HG02943 (cell line): ENCODE results near the gene RNF149.
"Not testable (repeated sequence)": the region's sequence is repeated elsewhere in the genome, so short reads cannot be mapped to it uniquely, and the experiment has no call there.

Source experiments
- ATAC-seq: cut with Tn5 transposase; IDR thresholded peaks from one replicate; pipeline ENCODE4 v1.9.1; 2021; ENCODE audit warnings: mild to moderate bottlenecking, low read depth, moderate library complexity; ENCODE audit not compliant: unreplicated experiment

Gene RNF149

GRCh38 chr2:101264360-101264939, 44.1 kb downstream of the RNF149 start:
- no peak for ATAC-seq

- ATAC-seq, result no peak
Measured at GRCh38 chr2:101263377-101263800, 45.1 kb downstream of the RNF149 start.

GRCh38 chr2:101262142-101262541, 46.4 kb downstream of the RNF149 start:
- no peak for ATAC-seq

- no peak for ATAC-seq
Measured at GRCh38 chr2:101258804-101259203, 49.7 kb downstream of the RNF149 start.

- ATAC-seq, result no peak
Measured at GRCh38 chr2:101256316-101256715, 52.2 kb downstream of the RNF149 start.

GRCh38 chr2:101255501-101255900, 53.0 kb downstream of the RNF149 start:
- ATAC-seq, result no peak

GRCh38 chr2:101253703-101254450, 54.6 kb downstream of the RNF149 start:
- no peak for ATAC-seq

- ATAC-seq, result peak; percentile 48
Measured at GRCh38 chr2:101253013-101253702, 55.3 kb downstream of the RNF149 start.

GRCh38 chr2:101252408-101253012, 56.0 kb downstream of the RNF149 start, which contains the start of gene CNOT11:
Gene CNOT11, plus strand, starts transcription at chr2:101252886. Its CDS starts 79 bp downstream, at chr2:101252965.
- ATAC-seq, result peak; percentile 84

GRCh38 chr2:101251844-101252407, 56.6 kb downstream of the RNF149 start:
- ATAC-seq, result peak; percentile 57

GRCh38 chr2:101251246-101251781, 57.2 kb downstream of the RNF149 start:
- ATAC-seq, result not testable (repeated sequence)

- ATAC-seq, result no peak
Measured at GRCh38 chr2:101249826-101250225, 58.7 kb downstream of the RNF149 start.

- ATAC-seq, result not testable (repeated sequence)
Measured at GRCh38 chr2:101248756-101249155, 59.7 kb downstream of the RNF149 start.

- ATAC-seq, result not testable (repeated sequence)
Measured at GRCh38 chr2:101245468-101245867, 63.0 kb downstream of the RNF149 start.

GRCh38 chr2:101244899-101245298, 63.6 kb downstream of the RNF149 start:
- ATAC-seq, result not testable (repeated sequence)

GRCh38 chr2:101244373-101244772, 64.1 kb downstream of the RNF149 start:
- ATAC-seq, result not testable (repeated sequence)

GRCh38 chr2:101241158-101241557, 67.3 kb downstream of the RNF149 start:
- no peak for ATAC-seq

- not testable (repeated sequence) for ATAC-seq
Measured at GRCh38 chr2:101240694-101241093, 67.8 kb downstream of the RNF149 start.

GRCh38 chr2:101239760-101240118, 68.8 kb downstream of the RNF149 start:
- not testable (repeated sequence) for ATAC-seq
